SKM-1 (cell line): ENCODE data around the gene TLR4.

Source experiments
- DNase-seq: peaks from one replicate; lab custom pipeline; 2025; ENCODE audit not compliant: unreplicated experiment; lab: John Stamatoyannopoulos, UW

TLR4 gene

GRCh38 chr9:117744369-117744768 lies 40.2 kb downstream of the TLR4 start:
- DNase-seq: no peak

- DNase-seq: no peak
Measured at GRCh38 chr9:117744856-117745389, 40.7 kb downstream of the TLR4 start.

- no peak for DNase-seq
Measured at GRCh38 chr9:117745598-117745997, 41.4 kb downstream of the TLR4 start.

GRCh38 chr9:117746263-117746662 lies 42.1 kb downstream of the TLR4 start:
- DNase-seq: no peak

- DNase-seq: no peak
Measured at GRCh38 chr9:117747386-117747970, 43.3 kb downstream of the TLR4 start.

GRCh38 chr9:117750401-117750800 lies 46.2 kb downstream of the TLR4 start:
- no peak for DNase-seq

GRCh38 chr9:117752894-117753293 lies 48.7 kb downstream of the TLR4 start:
- DNase-seq: no peak

GRCh38 chr9:117757561-117758190 lies 53.5 kb downstream of the TLR4 start:
- DNase-seq: no peak

- DNase-seq: no peak
Measured at GRCh38 chr9:117763314-117763713, 59.1 kb downstream of the TLR4 start.

GRCh38 chr9:117768750-117769395 lies 64.7 kb downstream of the TLR4 start:
- DNase-seq: no peak

GRCh38 chr9:117771136-117771535 lies 66.9 kb downstream of the TLR4 start:
- no peak for DNase-seq

GRCh38 chr9:117772960-117773359 lies 68.8 kb downstream of the TLR4 start:
- no peak for DNase-seq
